ENCODE data around the gene LIMS2. TPM values are rescaled to one million over a fixed set of nuclear protein-coding genes. Genes with fewer than 3 reads are reported as not detected.

Gene LIMS2
- total RNA-seq, 1 experiment from 2014 or later, result 0.26 TPM

DNA sequence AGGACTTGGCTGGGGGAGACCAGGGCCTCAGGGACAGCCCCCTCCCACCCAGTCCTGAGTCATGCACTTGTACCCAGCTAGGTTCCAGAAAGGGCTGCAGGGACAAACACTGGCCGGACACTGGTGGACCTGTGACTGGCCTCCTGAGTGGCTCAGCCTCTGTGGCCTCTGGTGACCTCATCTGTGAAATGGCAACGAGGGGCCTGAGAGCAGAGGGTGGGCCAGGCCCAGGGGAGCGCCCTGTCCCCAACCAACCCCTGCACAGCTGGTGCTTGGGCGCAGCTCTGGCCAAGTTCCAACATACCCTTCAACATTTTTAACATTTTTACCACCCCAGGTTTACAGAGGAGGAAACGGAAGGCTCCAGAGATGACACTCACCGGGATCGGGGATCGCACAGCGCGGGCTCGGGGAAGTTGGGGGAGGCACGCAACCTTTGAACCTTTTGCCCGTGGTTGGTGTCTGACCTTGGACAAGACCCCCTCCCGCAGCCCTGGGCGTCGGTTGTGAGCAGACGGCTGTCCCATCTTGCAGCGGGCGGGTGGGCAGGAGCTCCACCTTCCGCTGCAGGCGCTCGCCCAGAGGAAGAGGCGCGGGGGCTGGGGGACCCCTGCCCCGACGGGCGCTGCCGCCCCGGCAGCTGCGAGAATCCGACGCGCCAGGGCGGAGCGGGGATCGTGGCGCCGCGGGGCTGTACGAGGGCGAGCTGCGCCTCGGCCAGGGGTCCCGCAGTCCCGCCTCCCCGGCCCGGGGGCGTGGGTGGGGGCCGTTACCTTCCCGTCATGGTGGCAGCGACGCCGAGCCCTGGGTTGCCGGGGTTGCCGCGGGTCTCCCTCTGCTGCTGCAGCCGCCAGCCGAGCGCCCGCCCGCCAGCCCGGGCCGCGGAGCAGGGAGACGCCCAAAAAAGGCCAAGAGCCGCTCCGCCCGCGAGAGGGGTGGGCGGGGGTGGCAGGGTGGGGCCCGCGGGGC, 805 bp downstream of the LIMS2 start:
- DNase-seq (ENCODE audit: low read depth), result no peak

DNA sequence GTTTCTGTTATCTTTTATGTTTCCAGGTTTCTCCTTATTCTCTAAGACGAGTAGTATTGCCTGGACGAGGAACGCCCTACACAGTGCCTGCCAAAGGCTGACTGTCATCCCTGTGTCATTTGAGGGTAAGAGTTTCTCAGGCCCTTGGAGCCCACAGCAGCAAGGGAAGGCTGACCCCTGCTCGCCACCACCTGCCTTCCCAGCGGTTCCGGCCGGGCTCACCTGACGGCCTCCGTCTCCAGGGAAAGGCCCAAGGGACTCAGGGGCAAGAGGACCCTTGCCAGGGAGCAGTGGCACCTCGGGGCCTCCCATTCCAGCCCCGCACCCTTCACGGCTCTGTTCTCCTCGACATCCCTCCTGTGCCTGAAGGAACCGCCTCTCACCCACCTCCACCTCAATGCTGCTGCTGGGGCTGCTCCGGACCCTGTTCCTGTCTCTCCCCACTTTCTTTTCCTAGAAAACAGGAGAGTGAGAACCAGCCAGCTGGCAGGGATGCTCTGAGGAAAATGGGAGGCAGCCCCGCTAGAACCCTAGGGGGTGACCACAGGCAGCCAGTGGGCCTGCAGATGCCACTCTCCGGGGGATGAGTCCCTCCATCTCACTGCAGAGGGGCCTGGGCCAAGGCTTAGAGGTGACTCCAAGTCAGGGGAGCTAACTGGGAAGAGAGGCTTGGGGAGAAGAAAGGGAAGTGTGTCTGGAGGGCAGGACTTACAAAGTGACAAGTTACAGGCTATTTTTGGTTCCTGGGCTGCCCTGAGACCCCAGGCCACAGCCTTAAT, 1.9 kb downstream of the LIMS2 start:
- DNase-seq (ENCODE audit: low read depth), result no peak

- DNase-seq (ENCODE audit: low read depth), result no peak
Observed at GRCh38 chr2:127672341-127673224, 2.7 kb downstream of the LIMS2 start.

DNA sequence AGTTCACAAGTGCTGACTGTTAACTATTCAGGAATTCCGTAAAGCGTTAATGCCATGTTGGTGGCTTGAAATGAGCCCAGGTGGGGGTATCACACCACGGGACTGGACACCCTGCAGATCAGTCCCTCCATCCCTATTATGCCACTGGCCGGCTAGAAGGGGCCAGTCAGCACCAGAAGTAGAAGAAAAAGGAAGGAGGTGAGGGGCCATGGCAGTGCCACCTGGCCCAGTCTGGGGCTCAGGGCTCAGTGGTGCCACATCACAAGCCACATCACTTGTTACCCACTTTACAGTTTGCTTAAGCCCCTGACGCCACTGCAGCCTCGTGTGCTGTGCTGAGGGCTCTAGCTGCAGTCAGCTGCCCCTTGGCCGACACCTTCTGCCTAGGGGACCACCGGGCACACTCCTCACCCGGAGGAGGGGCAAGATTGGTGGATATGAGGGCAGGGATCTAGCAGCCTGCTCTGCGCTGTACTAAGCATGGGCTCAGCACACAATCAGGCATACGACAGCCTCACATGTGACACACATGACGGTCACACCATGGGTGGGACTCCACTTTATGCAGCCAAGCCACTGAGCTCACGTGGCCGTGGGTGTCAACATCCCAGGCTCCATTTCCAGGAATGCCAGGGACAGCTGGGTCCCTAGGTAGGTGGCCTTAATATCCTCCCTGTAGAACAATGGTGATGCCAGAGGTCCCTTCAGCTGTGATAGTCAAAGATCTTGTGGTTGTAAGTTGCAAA, 3.6 kb downstream of the LIMS2 start:
- DNase-seq (ENCODE audit: low read depth), result no peak

GRCh38 chr2:127670957-127671290, 4.4 kb downstream of the LIMS2 start:
- no peak for DNase-seq (ENCODE audit: low read depth)

DNA sequence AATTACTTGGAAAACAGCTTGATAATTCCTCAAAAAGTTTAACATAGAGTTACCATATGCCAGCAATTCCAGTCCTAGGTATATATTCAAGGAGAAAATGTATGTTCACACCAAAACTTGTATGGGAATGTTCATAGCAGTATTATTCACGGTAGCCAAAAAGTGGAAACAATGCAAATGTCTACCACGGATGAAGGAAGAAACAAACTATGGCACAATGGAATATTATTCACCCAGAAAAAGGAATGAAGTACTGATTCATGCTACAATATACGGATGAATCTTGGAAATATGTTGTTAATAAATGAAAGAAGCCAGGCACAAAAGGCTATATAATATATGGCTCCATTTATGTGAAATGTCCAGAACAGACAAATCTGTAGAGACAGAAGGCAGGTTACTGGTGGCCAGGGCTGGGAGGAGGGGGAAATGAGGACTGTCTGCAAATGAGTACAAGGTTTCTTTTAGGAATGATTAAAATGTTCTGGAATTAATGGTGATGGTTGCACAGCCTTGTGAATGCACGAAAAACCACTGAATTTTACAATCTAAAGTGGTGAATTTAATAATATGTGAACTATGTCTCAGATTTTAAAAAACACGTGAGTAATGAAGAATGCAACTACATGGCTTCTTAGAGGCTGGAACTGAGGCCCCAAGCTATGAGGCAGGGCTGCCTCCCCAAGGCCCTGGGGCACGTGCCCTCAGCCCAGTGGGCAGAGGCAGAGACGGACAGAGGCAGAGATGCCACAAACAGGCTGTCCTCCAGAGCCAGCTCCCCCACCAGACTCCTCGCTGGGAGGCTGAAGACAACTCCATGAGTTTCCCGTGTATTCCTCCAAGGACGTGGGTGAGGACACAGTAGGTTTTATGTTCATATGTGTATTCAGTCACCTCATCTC, 5.0 kb downstream of the LIMS2 start:
- DNase-seq (ENCODE audit: low read depth), result no peak

DNA sequence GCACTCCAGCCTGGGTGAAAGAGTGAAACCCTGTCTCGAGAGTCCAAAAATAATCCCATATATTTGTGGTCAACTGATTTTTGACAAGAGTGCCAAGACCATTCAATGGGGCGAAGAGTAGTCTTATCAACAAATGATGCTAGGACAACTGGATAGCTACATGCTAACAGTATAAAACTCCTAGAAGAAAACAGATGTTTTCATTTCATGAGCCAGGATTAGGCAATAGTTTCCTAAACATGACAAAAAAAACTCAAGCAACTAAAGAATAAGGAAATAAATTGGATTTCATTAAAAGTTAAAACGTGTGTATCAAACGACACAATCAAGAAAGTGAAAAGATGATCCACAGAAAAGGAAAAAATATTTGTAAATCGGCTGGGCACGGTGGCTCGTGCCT, 6.3 kb downstream of the LIMS2 start:
- DNase-seq (ENCODE audit: low read depth), result no peak

- DNase-seq (ENCODE audit: low read depth), result no peak
Observed at GRCh38 chr2:127665267-127665893, 9.9 kb downstream of the LIMS2 start.

DNA sequence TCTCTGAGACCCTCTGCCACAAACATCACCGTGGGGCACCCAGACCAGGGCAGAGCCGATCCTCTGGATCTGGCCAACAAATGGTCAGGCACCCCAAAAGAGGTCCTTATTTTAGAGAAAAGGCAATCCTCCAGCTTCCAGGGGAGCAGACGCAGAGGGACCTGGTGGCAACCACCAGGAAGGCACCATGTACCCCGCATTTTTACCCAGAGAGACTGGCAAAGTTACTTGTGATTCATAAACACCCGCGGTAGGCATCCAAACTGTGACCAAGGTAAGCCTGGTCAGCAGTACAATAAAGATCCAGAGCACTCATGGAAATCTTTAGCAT, 10.5 kb downstream of the LIMS2 start:
- DNase-seq (ENCODE audit: low read depth), result no peak

DNA sequence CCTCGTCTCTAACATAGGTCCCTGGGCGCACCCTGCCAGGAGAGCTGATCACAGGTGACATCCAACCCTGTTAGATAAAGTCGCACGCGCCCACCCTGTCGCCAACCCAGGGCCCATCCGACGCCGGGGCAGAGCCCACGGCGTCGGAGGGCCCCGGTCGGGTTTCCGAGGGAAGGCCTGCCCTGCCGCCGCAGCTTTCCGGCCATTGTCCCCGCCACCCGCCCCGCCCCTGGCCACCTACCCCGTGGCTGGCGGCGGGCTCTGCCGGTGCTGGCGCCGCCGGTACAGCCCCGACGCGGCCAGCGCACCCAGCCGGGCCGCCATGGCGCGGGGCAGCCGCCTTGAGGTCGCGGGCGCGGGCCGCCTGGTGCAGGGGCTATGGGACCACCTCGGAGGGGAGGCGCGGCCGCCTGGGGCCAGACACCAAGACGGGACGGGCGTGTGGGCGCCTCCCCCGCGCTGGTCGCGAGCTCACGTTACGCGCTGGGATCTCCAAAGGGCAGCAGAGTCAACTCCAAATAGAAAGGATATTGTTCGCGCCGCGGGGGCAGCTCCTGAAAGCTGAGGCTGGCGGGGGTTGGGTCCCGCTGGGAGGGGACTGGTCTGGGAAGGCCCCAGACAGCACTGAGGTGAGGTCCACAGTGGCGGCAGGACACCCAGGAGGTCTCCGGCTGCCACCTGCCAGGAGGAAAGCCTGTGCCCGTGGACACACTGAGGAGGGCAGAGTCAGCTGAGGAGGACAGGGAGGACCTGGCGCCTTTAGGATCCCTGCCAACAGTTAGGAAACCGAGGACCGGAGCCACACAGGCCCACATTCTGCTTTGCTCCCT, 11.1 kb downstream of the LIMS2 start:
- no peak for DNase-seq (ENCODE audit: low read depth)

DNA sequence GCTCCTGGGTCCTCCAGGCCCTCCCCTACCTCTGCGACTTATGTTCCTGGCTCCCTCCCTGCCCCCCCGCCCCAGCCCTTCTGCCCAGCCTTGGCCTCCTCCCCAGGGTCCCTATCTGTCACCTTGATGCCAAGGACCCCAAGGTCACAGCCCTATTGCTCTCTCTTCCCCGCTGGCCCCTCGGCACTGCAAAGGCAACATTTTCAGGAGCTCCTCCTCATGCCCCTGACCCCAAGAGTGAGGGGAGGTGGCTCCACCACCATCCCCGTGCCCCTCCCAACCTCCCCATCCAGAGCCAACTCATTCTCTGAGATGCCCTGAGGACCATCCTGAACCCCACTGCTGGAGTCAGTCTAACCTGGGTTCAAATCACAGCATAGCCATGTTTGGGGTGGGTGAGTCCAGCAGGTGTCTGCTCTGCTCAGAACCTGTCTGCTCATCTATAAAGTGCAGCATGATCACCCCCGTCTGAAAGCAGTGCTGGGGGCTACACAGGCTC, 11.7 kb downstream of the LIMS2 start:
- no peak for DNase-seq (ENCODE audit: low read depth)

DNA sequence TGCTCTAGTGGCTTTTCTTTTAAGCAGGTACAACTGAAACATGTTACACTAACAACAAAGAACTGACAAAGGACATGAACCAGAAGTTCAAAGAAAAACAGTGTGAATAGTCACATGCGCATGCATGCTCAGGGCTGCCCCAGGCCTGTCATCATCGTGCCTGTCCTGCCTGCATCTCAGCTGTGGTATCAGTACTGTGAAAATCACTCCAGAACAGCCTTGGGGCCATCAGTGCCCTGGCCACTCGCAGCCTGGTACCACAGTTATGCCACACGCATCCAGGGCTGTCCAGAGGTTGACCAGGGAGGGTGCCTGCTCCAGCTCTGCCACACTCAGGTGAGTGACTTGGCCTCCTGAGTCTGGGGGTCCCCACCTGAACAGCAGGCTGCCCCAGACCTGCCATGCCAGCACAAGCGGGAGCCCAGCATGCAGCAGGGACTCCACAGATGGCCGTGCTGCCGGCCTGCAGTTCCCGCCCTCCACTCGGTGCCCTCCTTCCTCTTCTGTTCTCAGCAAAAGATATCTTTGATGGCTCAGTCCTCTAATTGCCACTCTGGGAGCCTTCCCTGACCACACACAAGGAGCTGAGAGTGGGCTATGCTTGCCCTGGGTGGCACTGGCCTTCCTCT, 12.3 kb downstream of the LIMS2 start:
- no peak for DNase-seq (ENCODE audit: low read depth)

- no peak for DNase-seq (ENCODE audit: low read depth)
Observed at GRCh38 chr2:127661949-127662510, 13.3 kb downstream of the LIMS2 start.

GRCh38 chr2:127661072-127661649, 14.2 kb downstream of the LIMS2 start:
- no peak for DNase-seq (ENCODE audit: low read depth)

DNA sequence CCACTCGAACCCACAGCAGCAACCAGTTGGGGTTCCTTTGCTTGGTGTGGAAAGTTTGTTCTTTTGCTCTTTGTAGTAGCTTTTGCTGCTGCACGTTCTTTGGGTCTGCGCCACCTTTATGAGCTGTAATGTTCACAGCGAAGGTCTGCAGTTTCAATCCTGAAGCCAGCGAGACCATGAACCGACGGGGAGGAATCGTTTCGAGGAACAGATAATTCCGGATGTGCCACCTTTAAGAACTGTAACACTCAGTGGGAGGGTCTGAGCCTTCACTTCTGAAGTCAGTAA, 15.1 kb downstream of the LIMS2 start:
- DNase-seq (ENCODE audit: low read depth), result no peak

GRCh38 chr2:127659408-127660290, 15.7 kb downstream of the LIMS2 start:
- no peak for DNase-seq (ENCODE audit: low read depth)

Data from HT1080 (cell line).